Lower leg skin (tissue), 4 donors: ENCODE data around the gene OTUD4. TPM values are rescaled to one million over a fixed set of nuclear protein-coding genes. Genes with fewer than 3 reads are reported as not detected.
"Not testable (repeated sequence)": the region's sequence is repeated elsewhere in the genome, so short reads cannot be mapped to it uniquely, and the experiment has no call there.

Source experiments
- DNase-seq, 2 donors: peaks; one replicate each; pipeline ENCODE4 v3.0.0-alpha.2; 2019; ENCODE audit warnings: low spot score in 2 of 2
- H3K4me3 ChIP-seq: fragments of 200-600 bp; sonication (generic); 2 replicates; pipeline ENCODE4 v1.5.1; 2017; ENCODE audit warnings: mild to moderate bottlenecking, low read depth; ENCODE audit not compliant: poor library complexity, severe bottlenecking
- POLR2A ChIP-seq, 2 donors: fragments of 450-650 bp; IDR thresholded peaks; one replicate each; pipeline ENCODE4 v1.6.1; 2016 to 2017; ENCODE audit warnings: antibody characterized with exemption in 2 of 2, mild to moderate bottlenecking in 1 of 2, moderate library complexity in 1 of 2
- WGBS, 2 donors: methylation state at CpG; one replicate each; pipeline ENCODE4 v1.1.5; 2018; 5-methylcytosine and 5-hydroxymethylcytosine counted together
- intact Hi-C: fragments of 100-400 bp; cut with DNase I; formaldehyde crosslinking; loops from one replicate; pipeline ENCODE4 v1.15.0; 2023; ENCODE audit warnings: low total_unique reads
- total RNA-seq, 4 donors: library from RNA; depleted of rRNA; stranded (reverse); fragments of >200 nt; gene quantifications; one replicate each; pipeline ENCODE4 v1.1.0, GENCODE V29; 2016
- TF ChIP-seq, protein P1 (sequence below), 3 donors: fragments of 450-650 bp; IDR thresholded peaks; one replicate each; pipeline ENCODE4 v1.5.1; 2016; ENCODE audit warnings: antibody characterized with exemption in 3 of 3, mild to moderate bottlenecking in 3 of 3, moderate library complexity in 2 of 3

OTUD4 gene
- total RNA-seq, 4 donors from 2014 or later = 26.7 to 38.2 (median 36.1) TPM

GRCh38 chr4:145183023-145183422 lies 2.6 kb upstream of the OTUD4 start:
- WGBS, 2 donors = 86 to 91% methylated on average over 2 of the region's 2 CpGs
- H3K4me3 ChIP-seq = no peak overlapping the region
- intact Hi-C loops = no loop called here
- no peak for TF ChIP-seq POLR2A (IDR thresholded peaks at IDR 0.05)
- TF ChIP-seq, protein P1, sequence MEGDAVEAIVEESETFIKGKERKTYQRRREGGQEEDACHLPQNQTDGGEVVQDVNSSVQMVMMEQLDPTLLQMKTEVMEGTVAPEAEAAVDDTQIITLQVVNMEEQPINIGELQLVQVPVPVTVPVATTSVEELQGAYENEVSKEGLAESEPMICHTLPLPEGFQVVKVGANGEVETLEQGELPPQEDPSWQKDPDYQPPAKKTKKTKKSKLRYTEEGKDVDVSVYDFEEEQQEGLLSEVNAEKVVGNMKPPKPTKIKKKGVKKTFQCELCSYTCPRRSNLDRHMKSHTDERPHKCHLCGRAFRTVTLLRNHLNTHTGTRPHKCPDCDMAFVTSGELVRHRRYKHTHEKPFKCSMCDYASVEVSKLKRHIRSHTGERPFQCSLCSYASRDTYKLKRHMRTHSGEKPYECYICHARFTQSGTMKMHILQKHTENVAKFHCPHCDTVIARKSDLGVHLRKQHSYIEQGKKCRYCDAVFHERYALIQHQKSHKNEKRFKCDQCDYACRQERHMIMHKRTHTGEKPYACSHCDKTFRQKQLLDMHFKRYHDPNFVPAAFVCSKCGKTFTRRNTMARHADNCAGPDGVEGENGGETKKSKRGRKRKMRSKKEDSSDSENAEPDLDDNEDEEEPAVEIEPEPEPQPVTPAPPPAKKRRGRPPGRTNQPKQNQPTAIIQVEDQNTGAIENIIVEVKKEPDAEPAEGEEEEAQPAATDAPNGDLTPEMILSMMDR (IDR thresholded peaks at IDR 0.05) = no peak
- DNase-seq = no peak

DNA sequence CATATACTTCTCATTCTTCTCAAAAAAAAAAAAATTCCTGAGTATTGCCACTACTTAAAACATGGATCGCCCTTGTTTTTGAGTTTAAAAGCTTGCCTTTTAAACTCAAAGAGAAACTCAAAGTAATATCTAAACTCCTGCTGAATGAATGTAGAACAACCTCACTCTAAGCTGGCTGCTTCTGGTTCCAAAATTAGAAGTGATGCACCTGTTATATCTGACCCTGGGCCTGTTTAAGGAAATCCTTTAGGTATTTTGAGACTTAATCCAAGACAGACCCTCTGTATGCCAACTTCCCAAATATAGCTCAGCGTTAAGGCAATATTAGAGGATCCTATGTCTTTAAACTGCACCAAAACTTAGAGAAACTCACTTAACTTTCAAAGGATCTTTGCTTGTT lies 1.8 kb upstream of the OTUD4 start:
- TF ChIP-seq, protein P1 (IDR thresholded peaks at IDR 0.05) = no peak
- no peak for TF ChIP-seq POLR2A (IDR thresholded peaks at IDR 0.05)
- intact Hi-C loops = no loop called here
- 94 to 96% methylated on average over 2 of the region's 2 CpGs for WGBS, 2 donors

GRCh38 chr4:145181091-145181501 lies 707 bp upstream of the OTUD4 start:
- TF ChIP-seq, protein P1 (IDR thresholded peaks at IDR 0.05) = no peak
- TF ChIP-seq POLR2A (IDR thresholded peaks at IDR 0.05) = no peak
- 5 to 8% methylated on average over 7 of the region's 7 CpGs for WGBS, 2 donors
- H3K4me3 ChIP-seq = peak overlapping the region; percentile 89
- intact Hi-C loops = no loop called here
- no peak for DNase-seq

More for the DNA sequence above, 1.8 kb upstream of the OTUD4 start:
- H3K4me3 ChIP-seq = no peak overlapping the region
- no peak for DNase-seq

DNA sequence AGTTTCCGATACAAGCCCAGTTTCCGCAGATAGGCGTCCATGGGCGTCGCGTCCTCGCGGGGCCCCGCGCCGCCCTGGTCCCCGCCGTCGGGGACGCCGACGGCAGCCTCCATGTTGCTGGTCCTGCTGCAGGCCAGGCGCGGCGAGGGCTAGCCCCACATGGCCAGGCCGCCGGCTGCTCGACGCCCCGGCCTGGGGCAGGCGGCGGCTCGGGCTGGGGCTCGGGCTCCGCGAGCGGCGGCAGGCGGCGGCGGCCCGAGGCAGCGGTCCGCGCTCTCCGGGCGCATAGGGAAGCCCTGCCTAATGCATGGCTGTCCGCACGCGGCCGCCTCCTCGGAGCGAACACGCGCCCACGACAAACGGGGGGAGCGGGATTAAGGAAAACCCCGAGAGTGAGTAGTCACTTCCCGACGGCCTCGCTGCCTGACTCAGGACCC lies 510 bp downstream of the OTUD4 start:
- H3K4me3 ChIP-seq = peak overlapping the region; percentile 89
- intact Hi-C loops, DNase-seq: not testable (repeated sequence)
- WGBS, 2 donors = 1% methylated on average over 24 of the region's 57 CpGs; no CpG with 5 or more reads in 1 of the 2 donors

GRCh38 chr4:145179281-145179860 lies 1.0 kb downstream of the OTUD4 start:
- TF ChIP-seq, protein P1 (IDR thresholded peaks at IDR 0.05) = no peak
- no peak for TF ChIP-seq POLR2A (IDR thresholded peaks at IDR 0.05)
- 0 to 1% methylated on average over 16 to 32 of the region's 36 CpGs for WGBS, 2 donors
- DNase-seq = peak; percentile 44 to 91
- intact Hi-C loops = no loop called here
- peak overlapping the region; percentile 89 for H3K4me3 ChIP-seq

GRCh38 chr4:145178740-145179280 lies 1.6 kb downstream of the OTUD4 start:
- intact Hi-C loops = no loop called here
- no peak for DNase-seq
- 6 to 8% methylated on average over 5 of the region's 5 CpGs for WGBS, 2 donors
- peak overlapping the region; percentile 89 for H3K4me3 ChIP-seq
- TF ChIP-seq, protein P1 (IDR thresholded peaks at IDR 0.05) = no peak
- no peak for TF ChIP-seq POLR2A (IDR thresholded peaks at IDR 0.05)
